Chondrocyte (in vitro differentiated cells): ENCODE measurements around the gene ZNF888. TPM values are rescaled to one million over a fixed set of nuclear protein-coding genes. Genes with fewer than 3 reads are reported as not detected.

Experiments used
- DNase-seq: peaks from one replicate; pipeline ENCODE4 v3.0.0; 2021; ENCODE audit warnings: mixed read lengths, low spot score
- H3K27ac Mint-ChIP-seq: one replicate; pipeline ENCODE4 v1.8.0; 2021; ENCODE audit warnings: mild to moderate bottlenecking, moderate library complexity, mixed read lengths; ENCODE audit not compliant: unreplicated experiment
- H3K27me3 Mint-ChIP-seq: 2 replicates; pipeline ENCODE4 v1.8.0; 2021; ENCODE audit warnings: low read depth, mixed read lengths
- H3K36me3 Mint-ChIP-seq: 2 replicates; pipeline ENCODE4 v1.8.0; 2021; ENCODE audit warnings: low read depth, mixed read lengths
- H3K4me1 Mint-ChIP-seq: 2 replicates; pipeline ENCODE4 v1.8.0; 2021; ENCODE audit warnings: low read depth, mild to moderate bottlenecking, mixed read lengths
- H3K4me3 Mint-ChIP-seq: one replicate; pipeline ENCODE4 v1.8.0; 2021; ENCODE audit warnings: mild to moderate bottlenecking, moderate library complexity, mixed read lengths; ENCODE audit not compliant: unreplicated experiment
- H3K9me3 Mint-ChIP-seq: 2 replicates; pipeline ENCODE4 v1.8.0; 2021; ENCODE audit warnings: low read depth, mixed read lengths
- CTCF ChIP-seq: fragments of 200-600 bp; sonication (generic); IDR thresholded peaks from 2 replicates; pipeline ENCODE4 v1.5.0; 2021; ENCODE audit warnings: antibody characterized with exemption, mild to moderate bottlenecking, moderate library complexity
- long read RNA-seq: library from polyadenylated mRNA; stranded (forward); transcript quantifications from one replicate; pipeline ENCODE4 v2.0.0, GENCODE V29; 2021
- total RNA-seq: library from RNA; stranded (reverse); gene quantifications from 3 replicates; pipeline ENCODE4 v1.2.1, GENCODE V29; 2021

The ZNF888 gene
- 4.4 to 5.4 TPM (median 5.0 TPM) in 3 replicates for total RNA-seq
- long read RNA-seq, partial matches to known transcripts = 0 of 1 reads
- long read RNA-seq, other reads (novel, unspliced or antisense) = 1 of 1 reads

- Mint-ChIP-seq H3K27me3 (no peaks in the 10 kb centered on the region), H3K9me3 (no peaks in the 10 kb centered on the region), H3K36me3 (no peaks in the 10 kb centered on the region), H3K4me1 (peaks cover 29% of the 10 kb centered on the region), H3K27ac (peak within 1 kb of the TSS; percentile 97), H3K4me3 (peak within 1 kb of the TSS; percentile 92)
- no peak for DNase-seq
- no peak for TF ChIP-seq CTCF
Measured at GRCh38 chr19:52922841-52923777, at the start of gene ZNF888. ZNF888 (minus strand) TSS chr19:52923428; CDS start chr19:52917873, 5,555 bp downstream.

GRCh38 chr19:52967772-52968171, 44.5 kb upstream of the ZNF888 start:
- Mint-ChIP-seq H3K27me3 (no peaks in the 10 kb centered on the region), H3K4me1 (peaks cover 13% of the 10 kb centered on the region), H3K9me3 (peaks cover 27% of the 10 kb centered on the region), H3K36me3 (peaks cover 35% of the 10 kb centered on the region), H3K27ac (no peak overlapping the region), H3K4me3 (no peak overlapping the region)
- TF ChIP-seq CTCF = no peak
- no peak for DNase-seq

DNA sequence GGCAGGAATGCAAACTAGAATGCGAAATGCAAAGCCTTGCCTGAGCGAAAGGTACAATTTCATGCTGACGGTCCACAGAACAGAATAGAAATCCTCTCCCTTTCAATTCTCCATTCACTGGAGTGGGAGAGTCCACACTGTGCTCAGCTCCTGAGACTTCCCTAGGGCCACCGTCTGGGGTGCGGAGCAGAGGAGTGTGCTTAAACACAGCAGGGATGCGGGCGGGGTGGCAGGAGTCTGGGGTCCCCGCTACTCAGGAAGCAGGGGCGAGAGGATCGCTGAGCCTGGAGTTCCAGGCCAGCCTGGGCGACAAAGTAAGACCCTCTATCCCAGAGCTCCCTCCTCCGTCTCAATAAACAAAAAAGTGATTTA, 40.0 kb upstream of the ZNF888 start:
- peaks cover 27% of the 10 kb centered on the region for H3K4me1 Mint-ChIP-seq
- peaks cover 14% of the 10 kb centered on the region for H3K36me3 Mint-ChIP-seq
- no peak for DNase-seq
- H3K9me3 Mint-ChIP-seq = peaks cover 18% of the 10 kb centered on the region
- peak overlapping the region; percentile 96 for H3K27ac Mint-ChIP-seq
- H3K27me3 Mint-ChIP-seq = no peaks in the 10 kb centered on the region
- peak overlapping the region; percentile 84 for H3K4me3 Mint-ChIP-seq
- TF ChIP-seq CTCF = peak; percentile 38

DNA sequence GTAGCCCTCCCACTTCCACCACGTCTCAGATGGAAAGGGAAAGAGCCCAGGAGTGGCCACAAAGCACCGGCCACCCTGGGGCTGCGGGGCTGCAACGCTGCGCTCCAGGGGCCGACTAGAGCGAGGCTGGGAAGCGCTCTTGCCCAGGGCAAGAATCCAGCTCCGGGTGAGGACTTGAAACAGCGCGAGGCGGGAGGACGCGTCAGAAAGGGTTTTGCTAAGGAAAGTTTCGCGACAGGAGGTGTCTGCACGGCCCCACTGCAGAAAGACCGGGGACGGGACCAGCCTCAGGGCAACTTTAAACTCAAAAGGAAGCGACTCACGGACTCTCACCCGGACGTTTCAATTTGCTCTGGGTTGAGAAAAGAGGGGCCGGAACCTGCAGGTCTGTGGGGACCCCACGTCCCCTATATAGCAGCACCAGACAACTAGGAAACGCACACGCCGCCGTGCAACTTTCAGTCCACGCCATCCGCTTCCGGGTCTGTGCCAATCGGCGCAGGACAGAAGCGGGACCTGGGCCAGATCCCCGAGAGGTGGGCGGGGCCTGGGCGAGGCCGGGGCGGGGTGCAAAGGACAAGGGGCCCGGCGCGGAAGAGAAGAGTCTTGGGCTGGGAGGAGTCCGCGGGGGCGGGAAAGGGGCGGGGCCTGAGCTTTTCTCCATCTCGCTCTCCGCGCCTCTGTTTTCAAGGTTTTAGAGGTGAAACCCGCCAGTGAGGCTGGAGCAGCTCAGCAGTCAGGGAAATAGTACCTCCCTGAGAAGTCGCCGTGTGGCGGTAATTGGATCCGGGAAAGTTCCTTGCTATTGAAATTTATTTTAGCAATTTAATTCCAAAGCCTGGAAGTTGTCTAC, 39.4 kb upstream of the ZNF888 start, which contains the start of gene ZNF816:
ZNF816 (minus strand) TSS at position 488 of the 853 bp plus-strand sequence. CDS start 6,792 bp downstream, outside the sequence.
- peaks cover 12% of the 10 kb centered on the region for H3K36me3 Mint-ChIP-seq
- peaks cover 17% of the 10 kb centered on the region for H3K9me3 Mint-ChIP-seq
- DNase-seq = peak; percentile 99
- no peak for TF ChIP-seq CTCF
- no peaks in the 10 kb centered on the region for H3K27me3 Mint-ChIP-seq
- H3K4me1 Mint-ChIP-seq = peaks cover 27% of the 10 kb centered on the region
- H3K4me3 Mint-ChIP-seq = peak within 1 kb of the TSS; percentile 84
- H3K27ac Mint-ChIP-seq = peak within 1 kb of the TSS; percentile 96

GRCh38 chr19:52961981-52962380, 38.8 kb upstream of the ZNF888 start:
- H3K27me3 Mint-ChIP-seq = no peaks in the 10 kb centered on the region
- no peak for TF ChIP-seq CTCF
- peak overlapping the region; percentile 84 for H3K4me3 Mint-ChIP-seq
- H3K4me1 Mint-ChIP-seq = peaks cover 27% of the 10 kb centered on the region
- H3K27ac Mint-ChIP-seq = peak overlapping the region; percentile 96
- DNase-seq = no peak
- H3K9me3 Mint-ChIP-seq = peaks cover 17% of the 10 kb centered on the region
- H3K36me3 Mint-ChIP-seq = peaks cover 15% of the 10 kb centered on the region
